Upper lobe of left lung (tissue), 4 donors: ENCODE data around the gene MRPL48.

Experiments
- CTCF ChIP-seq, 6 experiments: fragments of 450-650 bp in 4 of 6; fragments of 200-600 bp in 2 of 6; sonication (generic) in 2 of 6; IDR thresholded peaks; one replicate each; pipeline ENCODE4 v1.5.1; 2016 to 2019; ENCODE audit warnings: antibody characterized with exemption in 6 of 6
- EP300 ChIP-seq, 4 donors: sonication (generic); formaldehyde crosslinking; IDR thresholded peaks; one replicate each; pipeline ENCODE4 v1.5.1; 2017; ENCODE audit warnings: antibody characterized with exemption in 4 of 4, control low read depth in 2 of 4
- POLR2A ChIP-seq, 4 donors: fragments of 450-650 bp; IDR thresholded peaks; one replicate each; pipeline ENCODE4 v1.5.1; 2016 to 2017; ENCODE audit warnings: antibody characterized with exemption in 4 of 4, mild to moderate bottlenecking in 2 of 4
- POLR2AphosphoS5 ChIP-seq, 2 donors: sonication (generic); formaldehyde crosslinking; IDR thresholded peaks; one replicate each; pipeline ENCODE4 v1.5.1; 2017; ENCODE audit warnings: antibody characterized with exemption in 2 of 2

GRCh38 chr11:73830261-73830660, 42.6 kb downstream of the MRPL48 start:
- TF ChIP-seq CTCF (IDR thresholded peaks at IDR 0.05) (no peak), EP300 (IDR thresholded peaks at IDR 0.05) (no peak), POLR2A (IDR thresholded peaks at IDR 0.05) (no peak), POLR2AphosphoS5 (IDR thresholded peaks at IDR 0.05) (no peak)
